Tibial nerve (tissue), 4 donors: ENCODE data around the gene LCN12. TPM values are rescaled to one million over a fixed set of nuclear protein-coding genes. Genes with fewer than 3 reads are reported as not detected.
A peak's percentile ranks its signal among the peaks of the same experiment; 100 is the strongest.

Experiments
- DNase-seq, 2 donors: peaks; one replicate each; pipeline ENCODE4 v3.0.0-alpha.2; 2019; ENCODE audit warnings: low spot score in 2 of 2
- H3K27ac ChIP-seq, 4 donors: fragments of 200-600 bp; sonication (generic) in 3 of 4; one replicate each; pipeline ENCODE4 v1.5.1; 2017 to 2019; ENCODE audit warnings: mild to moderate bottlenecking in 1 of 4
- H3K27me3 ChIP-seq, 2 donors: fragments of 200-600 bp; sonication (generic) in 1 of 2; one replicate each; pipeline versions ENCODE4 v1.5.1 to v1.6.0; 2017 to 2019
- H3K36me3 ChIP-seq, 3 donors: fragments of 200-600 bp; sonication (generic); one replicate each; pipeline ENCODE4 v1.5.1; 2018 to 2019
- H3K4me1 ChIP-seq, 4 donors: fragments of 200-600 bp; sonication (generic) in 3 of 4; one replicate each; pipeline ENCODE4 v1.5.1; 2017 to 2019
- H3K4me3 ChIP-seq, 4 donors: fragments of 200-600 bp; sonication (generic) in 3 of 4; one replicate each; pipeline ENCODE4 v1.5.1; 2017 to 2019; ENCODE audit warnings: mild to moderate bottlenecking in 1 of 4, moderate library complexity in 1 of 4
- H3K9me3 ChIP-seq, 4 donors: fragments of 200-600 bp; sonication (generic) in 3 of 4; one replicate each; pipeline ENCODE4 v1.5.1; 2017 to 2019
- CTCF ChIP-seq, 5 experiments: fragments of 200-600 bp in 3 of 5; fragments of 450-650 bp in 2 of 5; sonication (generic) in 3 of 5; IDR thresholded peaks; one replicate each; pipeline ENCODE4 v1.5.1; 2016 to 2019; ENCODE audit warnings: antibody characterized with exemption in 5 of 5, mild to moderate bottlenecking in 3 of 5, moderate library complexity in 2 of 5
- EP300 ChIP-seq, 2 donors: sonication (generic); formaldehyde crosslinking; IDR thresholded peaks; one replicate each; pipeline ENCODE4 v1.6.1; 2017; ENCODE audit warnings: antibody characterized with exemption in 2 of 2, mild to moderate bottlenecking in 1 of 2
- POLR2A ChIP-seq, 2 donors: fragments of 450-650 bp; IDR thresholded peaks; one replicate each; pipeline ENCODE4 v1.6.1; 2017; ENCODE audit warnings: antibody characterized with exemption in 2 of 2, mild to moderate bottlenecking in 2 of 2, moderate library complexity in 2 of 2
- WGBS, 2 donors: methylation state at CpG; one replicate each; pipeline ENCODE4 v1.1.5; 2018; 5-methylcytosine and 5-hydroxymethylcytosine counted together
- total RNA-seq, 4 donors: library from RNA; depleted of rRNA; stranded (reverse); fragments of >200 nt; gene quantifications; one replicate each; pipeline ENCODE4 v1.1.0, GENCODE V29; 2016

LCN12 gene
- total RNA-seq, 4 donors from 2014 or later: 2.4 to 16.8 (median 7.8) TPM

DNA sequence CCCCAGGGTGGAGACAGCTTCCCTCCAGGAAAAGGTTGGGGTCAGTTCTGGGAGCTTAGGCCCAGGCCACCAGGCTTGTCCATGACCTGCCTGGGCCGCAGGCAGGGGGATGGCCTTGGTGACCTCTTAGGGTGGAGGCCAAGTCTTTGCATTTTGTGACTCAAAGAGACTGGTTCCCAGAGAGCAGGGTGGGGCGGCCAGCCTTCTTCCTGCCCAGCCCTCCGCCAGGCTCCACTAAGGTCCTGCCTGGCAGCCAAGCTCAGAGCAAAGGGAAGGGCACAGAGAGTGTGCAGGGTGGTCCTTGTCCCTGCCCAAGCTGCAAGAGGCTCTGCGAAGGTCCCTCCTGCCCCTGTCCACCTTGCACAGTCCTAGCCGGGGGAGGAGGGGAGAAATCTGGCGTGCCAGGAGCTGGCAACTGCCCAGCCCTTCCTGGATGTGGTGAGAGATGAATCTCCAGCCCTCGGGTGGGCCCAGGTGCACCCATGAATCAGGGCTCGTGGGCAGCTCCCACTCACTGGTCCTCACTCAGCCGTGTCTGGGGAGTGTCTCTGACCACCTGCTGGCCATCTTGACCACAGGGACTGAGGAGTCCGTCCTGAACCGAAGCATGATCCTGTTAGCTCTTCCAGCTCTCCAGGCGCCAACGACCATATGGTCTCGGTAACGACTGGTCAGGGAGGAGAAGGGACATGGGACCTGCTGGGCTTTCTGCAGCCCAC, 22.9 kb downstream of the LCN12 start:
- Histone ChIP-seq H3K27ac (peak overlapping the region in 3 of 4 donors; percentile 30 to 90 (median 59)), H3K9me3 (no peaks in the 10 kb centered on the region), H3K27me3 (no peaks in the 10 kb centered on the region), H3K4me1 (peaks cover 0 to 70% (median 7%) of the 10 kb centered on the region in 4 donors), H3K36me3 (no peaks in the 10 kb centered on the region), H3K4me3 (no peak overlapping the region)
- TF ChIP-seq CTCF (IDR thresholded peaks at IDR 0.05) (no peak), EP300 (IDR thresholded peaks at IDR 0.05) (no peak), POLR2A (IDR thresholded peaks at IDR 0.05) (no peak)
- no peak for DNase-seq
- WGBS, 2 donors: 65 to 66% methylated on average over 10 to 12 of the region's 15 CpGs

DNA sequence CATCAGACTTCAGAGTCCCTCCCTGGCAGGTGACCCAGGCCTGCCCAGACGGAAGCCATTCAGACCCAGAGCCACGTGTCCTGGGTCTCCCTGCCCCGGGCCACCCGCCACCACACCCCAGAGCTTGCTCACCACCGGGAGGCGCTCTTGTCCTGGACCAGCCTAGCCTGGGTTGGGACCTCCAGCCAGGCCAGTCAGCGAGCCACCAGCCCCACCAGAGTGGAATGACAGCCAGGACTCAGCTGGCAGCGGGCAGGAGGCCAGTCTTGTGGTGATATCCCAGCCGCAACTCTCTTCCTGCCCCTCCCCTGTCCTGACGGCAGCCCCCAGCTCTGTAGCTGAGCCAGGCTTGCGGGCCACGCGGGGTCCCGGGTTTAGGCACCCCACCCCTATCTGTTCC, 23.6 kb downstream of the LCN12 start:
- H3K27me3 ChIP-seq: no peaks in the 10 kb centered on the region
- no peaks in the 10 kb centered on the region for H3K9me3 ChIP-seq
- no peak for TF ChIP-seq POLR2A (IDR thresholded peaks at IDR 0.05)
- TF ChIP-seq EP300 (IDR thresholded peaks at IDR 0.05): no peak
- TF ChIP-seq CTCF (IDR thresholded peaks at IDR 0.05): no peak
- DNase-seq: no peak
- H3K27ac ChIP-seq: peak overlapping the region; percentile 7 to 90 (median 44)
- WGBS, 2 donors: 40 to 43% methylated on average over 6 to 7 of the region's 14 CpGs
- H3K4me3 ChIP-seq: no peak overlapping the region
- H3K4me1 ChIP-seq: peaks cover 0 to 74% (median 7%) of the 10 kb centered on the region in 4 donors
- peaks cover 0 to 5% (median 0%) of the 10 kb centered on the region in 3 donors for H3K36me3 ChIP-seq

DNA sequence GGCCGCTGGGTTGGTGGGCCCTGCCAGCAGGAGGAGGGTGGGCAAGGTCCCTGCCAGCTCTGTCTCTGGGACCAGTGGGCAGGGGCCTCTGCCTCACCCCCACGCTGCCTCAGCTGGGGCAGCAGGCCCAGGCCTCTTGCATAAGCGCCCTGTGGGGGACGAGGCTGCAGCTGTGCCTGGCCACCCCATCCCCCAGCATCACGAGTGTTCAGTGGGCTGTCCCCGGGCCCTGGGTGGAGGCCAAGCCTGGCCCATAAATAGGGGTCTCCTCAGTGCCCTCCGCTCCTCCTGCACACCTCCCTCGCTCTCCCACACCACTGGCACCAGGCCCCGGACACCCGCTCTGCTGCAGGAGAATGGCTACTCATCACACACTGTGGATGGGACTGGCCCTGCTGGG, 25.1 kb downstream of the LCN12 start, which contains the start of gene PTGDS:
PTGDS (plus strand) TSS at position 282 of the 400 bp plus-strand sequence; CDS start at position 357, 75 bp downstream.
- Histone ChIP-seq H3K9me3 (no peaks in the 10 kb centered on the region), H3K27ac (peak within 1 kb of the TSS; percentile 32 to 90 (median 68)), H3K27me3 (no peaks in the 10 kb centered on the region), H3K4me1 (peaks cover 0 to 84% (median 7%) of the 10 kb centered on the region in 4 donors), H3K4me3 (peak within 1 kb of the TSS; percentile 39 to 68 (median 46)), H3K36me3 (peaks cover 0 to 5% (median 0%) of the 10 kb centered on the region in 3 donors)
- TF ChIP-seq EP300 (IDR thresholded peaks at IDR 0.05) (peak; percentile 44 to 77), CTCF (IDR thresholded peaks at IDR 0.05) (no peak), POLR2A (IDR thresholded peaks at IDR 0.05) (peak in 1 of 2 donors; percentile 63)
- DNase-seq: peak; percentile 65 to 66
- 44 to 45% methylated on average over 4 to 7 of the region's 10 CpGs for WGBS, 2 donors

DNA sequence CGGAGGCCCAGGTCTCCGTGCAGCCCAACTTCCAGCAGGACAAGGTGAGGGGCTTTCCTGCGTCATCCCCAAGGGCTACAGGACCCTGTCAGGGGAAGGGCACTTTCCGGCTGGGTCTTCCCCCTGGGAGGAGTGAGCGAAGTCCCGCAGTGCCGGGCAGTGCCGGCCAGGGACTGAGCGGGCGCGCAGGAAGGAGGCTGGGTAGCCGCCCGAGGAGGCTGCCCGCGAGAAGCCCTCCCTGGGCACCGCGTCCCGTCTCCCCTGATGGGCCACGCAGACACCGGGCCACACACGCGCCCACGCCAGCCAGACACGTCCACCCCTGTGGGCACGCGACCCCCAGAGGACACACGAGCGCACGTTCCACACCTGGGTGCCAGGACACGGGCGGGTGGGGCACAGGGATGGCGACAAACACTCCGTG, 25.6 kb downstream of the LCN12 start:
- peak overlapping the region; percentile 39 to 68 (median 46) for H3K4me3 ChIP-seq
- 11 to 40% methylated on average over 4 to 33 of the region's 33 CpGs for WGBS, 2 donors
- peaks cover 0 to 79% (median 7%) of the 10 kb centered on the region in 4 donors for H3K4me1 ChIP-seq
- peak overlapping the region; percentile 32 to 90 (median 68) for H3K27ac ChIP-seq
- H3K27me3 ChIP-seq: no peaks in the 10 kb centered on the region
- peaks cover 0 to 5% (median 0%) of the 10 kb centered on the region in 3 donors for H3K36me3 ChIP-seq
- DNase-seq: no peak
- no peaks in the 10 kb centered on the region for H3K9me3 ChIP-seq
- TF ChIP-seq POLR2A (IDR thresholded peaks at IDR 0.05) (no peak), EP300 (IDR thresholded peaks at IDR 0.05) (no peak)

DNA sequence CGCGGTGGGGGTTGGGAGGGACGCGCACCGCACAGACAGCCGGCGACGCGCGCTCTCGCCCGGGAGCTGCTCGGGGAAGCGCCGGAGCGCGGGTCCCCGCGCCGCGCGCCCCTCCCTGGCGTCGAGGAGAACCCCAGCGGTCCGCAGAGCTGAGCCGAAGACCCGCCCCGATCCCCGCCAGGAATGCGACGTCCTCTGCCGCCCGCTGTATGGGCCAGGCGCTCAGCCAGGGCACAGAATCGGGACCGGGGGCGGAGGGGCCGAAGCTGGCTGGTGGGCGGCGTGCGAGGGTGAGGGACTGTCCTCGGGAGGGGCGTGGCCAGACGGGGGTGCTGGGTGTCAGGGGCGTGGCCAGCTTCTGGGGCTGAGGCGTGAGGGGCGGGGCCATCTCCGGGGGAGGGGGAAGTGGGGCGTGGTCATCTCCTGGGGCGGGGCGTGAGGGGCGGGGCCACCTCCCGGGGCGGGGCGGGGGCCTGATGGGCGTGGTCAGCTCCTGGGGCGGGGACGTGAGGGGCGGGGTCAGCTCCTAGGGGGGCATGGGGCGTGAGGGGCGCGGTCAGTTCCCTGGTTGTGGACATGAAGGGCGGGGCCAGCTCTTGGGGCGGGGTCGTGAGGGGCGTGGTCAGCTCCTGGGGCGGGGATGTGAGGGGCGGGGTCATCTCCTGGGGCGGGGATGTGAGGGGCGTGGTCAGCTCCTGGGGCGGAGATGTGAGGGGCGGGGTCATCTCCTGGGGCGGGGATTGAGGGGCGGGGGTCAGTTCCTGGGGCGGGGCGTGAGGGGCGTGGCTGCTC, 26.2 kb downstream of the LCN12 start:
- Histone ChIP-seq H3K9me3 (no peaks in the 10 kb centered on the region), H3K4me1 (peaks cover 0 to 73% (median 7%) of the 10 kb centered on the region in 4 donors), H3K27me3 (peaks cover 0 to 6% of the 10 kb centered on the region in 2 donors), H3K4me3 (peak overlapping the region; percentile 39 to 68 (median 46)), H3K27ac (peak overlapping the region; percentile 32 to 90 (median 68)), H3K36me3 (peaks cover 0 to 5% (median 0%) of the 10 kb centered on the region in 3 donors)
- TF ChIP-seq EP300 (IDR thresholded peaks at IDR 0.05) (peak in 1 of 2 donors; percentile 61), CTCF (IDR thresholded peaks at IDR 0.05) (no peak), POLR2A (IDR thresholded peaks at IDR 0.05) (peak in 1 of 2 donors; percentile 39)
- WGBS, 2 donors: 0 to 3% methylated on average over 20 to 23 of the region's 78 CpGs
- peak; percentile 74 to 80 for DNase-seq
